HepG2 (cell line): ENCODE measurements around the gene ZNF446. TPM values are rescaled to one million over a fixed set of nuclear protein-coding genes. Genes with fewer than 3 reads are reported as not detected.

ENCODE experiments used
- KIAA2018 ChIP-seq: sonication (generic); formaldehyde crosslinking; IDR thresholded peaks from 2 replicates; pipeline ENCODE4 v1.5.0; 2020; ENCODE audit warnings: mild to moderate bottlenecking, missing genetic modification reagents, borderline replicate concordance
- MTF2 ChIP-seq: sonication (generic); formaldehyde crosslinking; IDR thresholded peaks from 2 replicates; pipeline ENCODE4 v1.5.0; 2020; ENCODE audit warnings: missing genetic modification reagents, borderline replicate concordance
- ZC3H13 ChIP-seq: sonication (generic); formaldehyde crosslinking; IDR thresholded peaks from 2 replicates; pipeline ENCODE4 v1.8.1; 2023; ENCODE audit warnings: mild to moderate bottlenecking, missing genetic modification reagents, moderate library complexity
- ZNF136 ChIP-seq: sonication (generic); formaldehyde crosslinking; IDR thresholded peaks from 2 replicates; pipeline ENCODE4 v1.8.1; 2022; ENCODE audit warnings: low read depth, mild to moderate bottlenecking, moderate library complexity, missing genetic modification reagents
- ZSCAN22 ChIP-seq: sonication (generic); formaldehyde crosslinking; IDR thresholded peaks from 2 replicates; pipeline ENCODE4 v1.4.0; 2020; ENCODE audit warnings: mild to moderate bottlenecking, missing genetic modification reagents
- polyA plus RNA-seq, 8 experiments: library from polyadenylated mRNA; depleted of rRNA in 3 of 8; stranded (reverse) in 7 of 8; unstranded in 1 of 8; fragments of >200 nt; fragmentation: Illumina TruSeq in 4 of 8; extraction: Trizol in 4 of 8; gene quantifications; 2 replicates each; pipeline versions ENCODE4 v1.2.1 to v1.2.3, GENCODE V29; 2011 to 2016; ENCODE audit warnings: low read depth in 4 of 8, missing spikeins in 1 of 8, mixed read lengths in 1 of 8; ENCODE audit not compliant: insufficient read depth in 1 of 8
- total RNA-seq, 5 experiments: library from RNA; depleted of rRNA; stranded (reverse); fragments of >200 nt; fragmentation: Illumina TruSeq; extraction: Trizol; gene quantifications; 2 replicates each; pipeline ENCODE4 v1.2.3, GENCODE V29; 2016; ENCODE audit warnings: low read depth in 1 of 5
- TF ChIP-seq, protein P1 (sequence below): sonication (generic); formaldehyde crosslinking; IDR thresholded peaks from 2 replicates; pipeline ENCODE4 v1.9.0; 2021; ENCODE audit warnings: mild to moderate bottlenecking, missing genetic modification reagents
- TF ChIP-seq, protein P2 (sequence below): sonication (generic); formaldehyde crosslinking; IDR thresholded peaks from 2 replicates; pipeline ENCODE4 v1.4.0; 2020; ENCODE audit warnings: missing genetic modification reagents, borderline replicate concordance
- TF ChIP-seq, protein P3 (sequence below): sonication (generic); formaldehyde crosslinking; IDR thresholded peaks from 2 replicates; pipeline ENCODE4 v1.8.1; 2023; ENCODE audit warnings: mild to moderate bottlenecking, missing genetic modification reagents

ZNF446 gene
- total and polyA plus RNA-seq, 2 of the 13 experiments (the other 11 are each of a cell fraction or from before 2014, with no cell fraction given), result 3.0 to 3.6 TPM

GRCh38 chr19:58513694-58514563 lies 37.8 kb downstream of the ZNF446 start (continued):
- TF ChIP-seq ZNF136 (CRISPR knock-in tag), result no peak
- TF ChIP-seq MTF2 (CRISPR knock-in tag), result no peak
- 0 out of 2 replicates have a peak, but pooled peaks have one; percentile 57 for TF ChIP-seq ZSCAN22
- TF ChIP-seq, protein P1, sequence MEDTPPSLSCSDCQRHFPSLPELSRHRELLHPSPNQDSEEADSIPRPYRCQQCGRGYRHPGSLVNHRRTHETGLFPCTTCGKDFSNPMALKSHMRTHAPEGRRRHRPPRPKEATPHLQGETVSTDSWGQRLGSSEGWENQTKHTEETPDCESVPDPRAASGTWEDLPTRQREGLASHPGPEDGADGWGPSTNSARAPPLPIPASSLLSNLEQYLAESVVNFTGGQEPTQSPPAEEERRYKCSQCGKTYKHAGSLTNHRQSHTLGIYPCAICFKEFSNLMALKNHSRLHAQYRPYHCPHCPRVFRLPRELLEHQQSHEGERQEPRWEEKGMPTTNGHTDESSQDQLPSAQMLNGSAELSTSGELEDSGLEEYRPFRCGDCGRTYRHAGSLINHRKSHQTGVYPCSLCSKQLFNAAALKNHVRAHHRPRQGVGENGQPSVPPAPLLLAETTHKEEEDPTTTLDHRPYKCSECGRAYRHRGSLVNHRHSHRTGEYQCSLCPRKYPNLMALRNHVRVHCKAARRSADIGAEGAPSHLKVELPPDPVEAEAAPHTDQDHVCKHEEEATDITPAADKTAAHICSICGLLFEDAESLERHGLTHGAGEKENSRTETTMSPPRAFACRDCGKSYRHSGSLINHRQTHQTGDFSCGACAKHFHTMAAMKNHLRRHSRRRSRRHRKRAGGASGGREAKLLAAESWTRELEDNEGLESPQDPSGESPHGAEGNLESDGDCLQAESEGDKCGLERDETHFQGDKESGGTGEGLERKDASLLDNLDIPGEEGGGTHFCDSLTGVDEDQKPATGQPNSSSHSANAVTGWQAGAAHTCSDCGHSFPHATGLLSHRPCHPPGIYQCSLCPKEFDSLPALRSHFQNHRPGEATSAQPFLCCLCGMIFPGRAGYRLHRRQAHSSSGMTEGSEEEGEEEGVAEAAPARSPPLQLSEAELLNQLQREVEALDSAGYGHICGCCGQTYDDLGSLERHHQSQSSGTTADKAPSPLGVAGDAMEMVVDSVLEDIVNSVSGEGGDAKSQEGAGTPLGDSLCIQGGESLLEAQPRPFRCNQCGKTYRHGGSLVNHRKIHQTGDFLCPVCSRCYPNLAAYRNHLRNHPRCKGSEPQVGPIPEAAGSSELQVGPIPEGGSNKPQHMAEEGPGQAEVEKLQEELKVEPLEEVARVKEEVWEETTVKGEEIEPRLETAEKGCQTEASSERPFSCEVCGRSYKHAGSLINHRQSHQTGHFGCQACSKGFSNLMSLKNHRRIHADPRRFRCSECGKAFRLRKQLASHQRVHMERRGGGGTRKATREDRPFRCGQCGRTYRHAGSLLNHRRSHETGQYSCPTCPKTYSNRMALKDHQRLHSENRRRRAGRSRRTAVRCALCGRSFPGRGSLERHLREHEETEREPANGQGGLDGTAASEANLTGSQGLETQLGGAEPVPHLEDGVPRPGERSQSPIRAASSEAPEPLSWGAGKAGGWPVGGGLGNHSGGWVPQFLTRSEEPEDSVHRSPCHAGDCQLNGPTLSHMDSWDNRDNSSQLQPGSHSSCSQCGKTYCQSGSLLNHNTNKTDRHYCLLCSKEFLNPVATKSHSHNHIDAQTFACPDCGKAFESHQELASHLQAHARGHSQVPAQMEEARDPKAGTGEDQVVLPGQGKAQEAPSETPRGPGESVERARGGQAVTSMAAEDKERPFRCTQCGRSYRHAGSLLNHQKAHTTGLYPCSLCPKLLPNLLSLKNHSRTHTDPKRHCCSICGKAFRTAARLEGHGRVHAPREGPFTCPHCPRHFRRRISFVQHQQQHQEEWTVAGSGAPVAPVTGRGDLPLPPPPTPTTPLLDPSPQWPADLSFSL (CRISPR knock-in tag), result no peak
- TF ChIP-seq, protein P2, sequence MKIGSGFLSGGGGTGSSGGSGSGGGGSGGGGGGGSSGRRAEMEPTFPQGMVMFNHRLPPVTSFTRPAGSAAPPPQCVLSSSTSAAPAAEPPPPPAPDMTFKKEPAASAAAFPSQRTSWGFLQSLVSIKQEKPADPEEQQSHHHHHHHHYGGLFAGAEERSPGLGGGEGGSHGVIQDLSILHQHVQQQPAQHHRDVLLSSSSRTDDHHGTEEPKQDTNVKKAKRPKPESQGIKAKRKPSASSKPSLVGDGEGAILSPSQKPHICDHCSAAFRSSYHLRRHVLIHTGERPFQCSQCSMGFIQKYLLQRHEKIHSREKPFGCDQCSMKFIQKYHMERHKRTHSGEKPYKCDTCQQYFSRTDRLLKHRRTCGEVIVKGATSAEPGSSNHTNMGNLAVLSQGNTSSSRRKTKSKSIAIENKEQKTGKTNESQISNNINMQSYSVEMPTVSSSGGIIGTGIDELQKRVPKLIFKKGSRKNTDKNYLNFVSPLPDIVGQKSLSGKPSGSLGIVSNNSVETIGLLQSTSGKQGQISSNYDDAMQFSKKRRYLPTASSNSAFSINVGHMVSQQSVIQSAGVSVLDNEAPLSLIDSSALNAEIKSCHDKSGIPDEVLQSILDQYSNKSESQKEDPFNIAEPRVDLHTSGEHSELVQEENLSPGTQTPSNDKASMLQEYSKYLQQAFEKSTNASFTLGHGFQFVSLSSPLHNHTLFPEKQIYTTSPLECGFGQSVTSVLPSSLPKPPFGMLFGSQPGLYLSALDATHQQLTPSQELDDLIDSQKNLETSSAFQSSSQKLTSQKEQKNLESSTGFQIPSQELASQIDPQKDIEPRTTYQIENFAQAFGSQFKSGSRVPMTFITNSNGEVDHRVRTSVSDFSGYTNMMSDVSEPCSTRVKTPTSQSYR (CRISPR knock-in tag), result peak; percentile 46; the same call in 1 of the 2 replicates
- no peak for TF ChIP-seq KIAA2018 (CRISPR knock-in tag)
- TF ChIP-seq, protein P3, sequence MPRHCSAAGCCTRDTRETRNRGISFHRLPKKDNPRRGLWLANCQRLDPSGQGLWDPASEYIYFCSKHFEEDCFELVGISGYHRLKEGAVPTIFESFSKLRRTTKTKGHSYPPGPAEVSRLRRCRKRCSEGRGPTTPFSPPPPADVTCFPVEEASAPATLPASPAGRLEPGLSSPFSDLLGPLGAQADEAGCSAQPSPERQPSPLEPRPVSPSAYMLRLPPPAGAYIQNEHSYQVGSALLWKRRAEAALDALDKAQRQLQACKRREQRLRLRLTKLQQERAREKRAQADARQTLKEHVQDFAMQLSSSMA, result no peak
- peak; percentile 94 for TF ChIP-seq ZC3H13 (CRISPR knock-in tag)
